GM18526 (cell line): ENCODE results near the gene SCAMP3.

Experiments
- POLR2A ChIP-seq: IDR thresholded peaks from 3 replicates; pipeline ENCODE4 v1.6.1; 2011; ENCODE audit not compliant: insufficient read length; ENCODE audit errors: extremely low read depth

The SCAMP3 gene

GRCh38 chr1:155250633-155251449, 11.3 kb downstream of the SCAMP3 start:
- TF ChIP-seq POLR2A = peak; percentile 32

GRCh38 chr1:155250246-155250632, 11.9 kb downstream of the SCAMP3 start:
- no peak for TF ChIP-seq POLR2A

GRCh38 chr1:155247667-155248553, 14.2 kb downstream of the SCAMP3 start:
- TF ChIP-seq POLR2A = no peak

GRCh38 chr1:155245163-155245524, 17.0 kb downstream of the SCAMP3 start:
- TF ChIP-seq POLR2A = no peak

GRCh38 chr1:155244368-155245162, 17.6 kb downstream of the SCAMP3 start:
- peak; percentile 97 for TF ChIP-seq POLR2A

GRCh38 chr1:155242805-155243358, 19.3 kb downstream of the SCAMP3 start:
- TF ChIP-seq POLR2A = no peak

GRCh38 chr1:155241841-155242264, 20.3 kb downstream of the SCAMP3 start:
- no peak for TF ChIP-seq POLR2A

GRCh38 chr1:155241069-155241679, 21.0 kb downstream of the SCAMP3 start:
- TF ChIP-seq POLR2A = no peak

GRCh38 chr1:155236451-155236850, 25.7 kb downstream of the SCAMP3 start:
- TF ChIP-seq POLR2A = no peak

GRCh38 chr1:155228096-155228427, 34.1 kb downstream of the SCAMP3 start:
- no peak for TF ChIP-seq POLR2A

- TF ChIP-seq POLR2A = peak; percentile 80
Observed at GRCh38 chr1:155227261-155228095, 34.7 kb downstream of the SCAMP3 start.

GRCh38 chr1:155226910-155227260, 35.3 kb downstream of the SCAMP3 start:
- TF ChIP-seq POLR2A = no peak

- no peak for TF ChIP-seq POLR2A
Observed at GRCh38 chr1:155226188-155226909, 35.8 kb downstream of the SCAMP3 start.
